HG02852 (cell line): Measurements from ENCODE around the gene NOS1AP.

Source experiments
- ATAC-seq: cut with Tn5 transposase; IDR thresholded peaks from one replicate; pipeline ENCODE4 v1.9.1; 2021; ENCODE audit warnings: mild to moderate bottlenecking, moderate library complexity; ENCODE audit not compliant: unreplicated experiment

The NOS1AP gene

DNA sequence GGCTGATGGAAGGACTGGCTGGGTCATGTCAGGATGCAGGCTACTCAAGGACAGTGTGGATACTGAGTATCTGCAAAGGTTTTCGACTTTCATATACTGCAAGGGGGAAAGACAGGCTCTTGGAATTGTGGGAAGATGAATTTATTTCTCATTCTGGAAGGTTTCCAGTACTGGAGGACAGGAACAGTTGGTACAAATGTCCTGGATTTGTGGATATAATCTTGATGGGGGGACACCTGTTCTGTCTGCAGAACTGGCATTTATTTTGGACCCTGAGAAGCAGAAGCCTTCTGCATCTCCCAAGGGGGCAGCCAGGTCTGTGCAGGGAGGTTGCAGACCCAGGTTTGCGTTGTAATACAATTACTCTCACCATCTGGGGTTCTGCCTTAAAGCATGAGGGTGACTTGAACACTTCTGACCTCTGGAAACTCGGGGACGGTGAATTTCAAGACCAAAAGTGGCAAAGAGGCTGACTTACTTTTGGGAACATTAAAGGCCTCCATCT is 65.8 kb downstream of the NOS1AP start:
- ATAC-seq: no peak

DNA sequence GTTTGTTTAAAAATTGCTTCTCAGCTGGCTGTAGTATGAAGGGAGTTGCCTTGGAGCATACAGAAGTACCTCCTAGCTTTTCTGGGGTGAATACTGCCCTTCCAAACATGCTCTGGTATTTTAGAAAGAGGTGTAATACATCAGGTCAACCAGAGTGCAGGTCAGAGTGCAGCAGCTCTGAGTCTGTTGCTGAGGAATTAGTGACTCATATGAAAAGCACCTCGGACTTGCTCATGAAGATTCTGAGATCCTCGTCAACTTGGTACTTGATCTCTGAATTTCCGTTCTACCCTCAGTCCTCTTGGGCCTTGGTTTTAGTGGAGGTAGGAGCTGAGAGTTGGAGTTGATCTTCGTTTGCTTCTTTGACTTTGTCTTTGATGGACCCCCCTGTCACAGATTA is 67.3 kb downstream of the NOS1AP start:
- ATAC-seq: no peak

DNA sequence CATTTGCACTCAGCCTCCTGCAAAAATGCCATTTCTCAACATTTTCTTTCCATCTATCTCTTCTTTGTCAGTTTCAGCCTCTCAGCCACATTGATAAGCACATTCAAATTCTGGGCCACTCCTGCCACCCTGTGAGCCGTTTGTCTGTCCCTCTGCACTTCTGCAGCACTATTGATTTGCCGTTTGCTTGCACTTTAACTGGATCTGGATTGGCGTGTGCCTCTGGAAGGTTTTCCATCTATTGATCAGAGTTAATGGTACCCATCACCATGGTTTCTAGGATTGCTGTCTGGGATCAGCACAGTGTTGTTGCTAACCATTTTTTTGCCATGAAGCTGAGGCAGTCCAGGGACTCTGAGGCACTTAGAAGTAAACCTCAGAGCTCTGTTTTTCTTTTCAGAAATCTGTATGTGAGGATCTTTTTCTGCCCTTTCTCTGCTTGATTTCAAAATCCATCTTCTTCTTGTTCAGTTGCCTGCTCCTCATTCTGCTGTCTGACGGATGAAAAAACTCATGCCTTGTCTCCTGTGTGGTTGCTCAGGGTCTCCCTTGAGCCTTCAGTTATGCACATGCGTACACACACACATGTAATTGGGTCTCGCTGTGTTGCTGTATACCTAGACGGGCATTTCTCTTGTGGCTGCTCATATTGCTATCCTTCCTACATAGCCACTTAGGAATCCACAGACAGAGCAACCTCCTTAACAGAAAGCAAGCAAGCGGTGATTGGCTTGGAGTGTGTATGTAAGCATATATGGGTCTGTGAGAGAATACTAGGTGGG is 67.9 kb downstream of the NOS1AP start:
- no peak for ATAC-seq

DNA sequence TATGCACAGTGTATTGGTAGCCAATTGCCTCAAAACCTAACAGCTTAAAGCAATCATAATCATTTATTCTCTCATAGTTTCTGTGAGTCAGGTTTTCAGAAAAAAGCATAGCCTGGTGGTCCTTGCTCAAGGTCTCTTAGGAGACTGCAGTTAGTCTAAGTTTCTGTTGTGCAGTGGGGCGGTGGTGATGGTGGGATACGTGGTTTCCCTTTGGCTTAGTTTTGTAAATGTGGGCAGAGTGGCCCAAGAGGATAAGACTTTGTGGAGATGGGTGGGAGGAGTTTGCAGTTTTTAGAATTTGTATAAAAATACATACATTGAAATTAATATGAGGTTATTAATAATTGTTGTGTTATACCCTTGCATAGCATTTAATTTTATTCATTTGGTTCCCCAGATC is 68.6 kb downstream of the NOS1AP start:
- no peak for ATAC-seq

DNA sequence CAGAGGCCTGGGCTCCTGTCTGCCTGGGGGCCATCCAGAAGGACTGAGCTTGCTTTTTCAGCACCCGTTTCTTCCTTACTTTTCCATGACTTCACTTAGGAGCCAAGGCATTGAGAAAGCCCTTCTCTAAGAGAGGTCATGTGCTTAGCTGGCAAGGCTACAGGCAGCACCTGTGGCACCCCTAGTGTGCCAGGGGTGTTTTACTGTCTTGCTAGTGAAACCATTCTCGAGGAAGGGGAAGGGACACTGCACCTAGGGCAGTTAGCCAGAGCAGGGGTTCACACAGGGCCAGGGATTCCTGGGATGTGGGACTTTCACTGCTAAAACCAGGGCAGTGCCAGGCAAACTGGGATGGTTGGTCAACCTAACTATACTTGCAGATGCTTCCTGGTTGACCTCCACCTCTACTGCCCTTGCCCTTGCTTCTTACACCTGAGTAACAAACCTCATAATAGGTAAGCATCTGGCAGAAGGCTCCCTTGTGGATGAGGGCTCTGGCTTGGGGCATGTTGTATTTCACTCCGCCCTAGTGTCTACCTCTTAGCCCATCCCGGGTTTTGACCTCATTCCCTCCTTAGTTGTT is 69.2 kb downstream of the NOS1AP start:
- no peak for ATAC-seq

DNA sequence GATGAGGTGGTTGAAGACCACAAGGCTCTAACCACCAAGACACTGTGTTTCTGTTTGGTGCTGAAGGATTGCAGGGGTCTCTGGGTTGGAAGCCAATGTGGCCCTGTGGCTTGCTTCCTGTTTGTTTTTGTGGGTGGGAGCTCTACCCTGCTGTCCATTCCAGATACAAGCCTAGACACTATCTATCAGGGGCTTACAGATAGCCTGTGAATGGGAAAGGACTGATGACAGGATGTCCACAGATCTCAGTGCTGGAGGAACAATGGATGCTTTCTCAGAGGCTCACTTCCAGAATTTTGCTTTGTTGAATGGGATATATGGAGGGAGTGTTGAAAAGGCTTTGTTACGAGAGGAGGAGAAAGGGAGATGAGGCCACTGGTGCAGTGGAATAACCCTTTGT is 69.7 kb downstream of the NOS1AP start:
- ATAC-seq: no peak

DNA sequence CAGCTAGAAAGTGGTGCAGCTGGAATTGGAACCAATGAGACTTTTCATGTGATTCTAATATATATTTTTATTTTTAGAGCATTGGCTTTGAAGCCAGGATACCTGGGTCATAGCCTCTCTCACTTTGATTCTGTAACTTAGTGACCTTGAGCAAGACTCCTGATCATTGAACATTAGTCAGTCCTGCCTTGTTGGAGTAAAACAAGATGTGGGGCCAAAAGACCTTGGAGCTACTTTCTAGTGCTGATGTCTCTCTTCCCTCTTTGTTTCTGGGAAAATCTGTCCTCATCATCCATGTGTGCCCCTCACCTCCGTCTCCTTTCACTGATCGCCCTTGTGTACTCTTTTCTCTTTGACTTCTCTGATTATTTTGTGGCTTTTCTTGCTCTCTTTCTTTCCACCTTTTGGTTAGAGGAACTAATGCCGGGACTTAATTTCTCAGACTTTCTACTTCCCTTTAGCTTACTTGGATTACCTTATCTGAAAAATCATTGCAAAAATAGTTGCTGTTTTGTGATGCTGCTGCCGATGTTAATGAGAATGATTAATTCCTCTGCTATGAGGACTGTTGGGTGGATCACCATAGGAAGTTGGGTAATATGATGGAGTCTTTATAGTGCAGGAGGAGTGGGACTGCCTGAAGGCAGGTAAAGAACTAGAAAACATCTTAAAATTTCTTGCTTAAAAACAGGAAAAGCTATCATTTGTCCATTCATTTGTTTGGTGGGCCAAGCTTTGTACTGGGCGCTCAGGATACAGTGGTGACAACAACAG is 72.0 kb downstream of the NOS1AP start:
- ATAC-seq: no peak

DNA sequence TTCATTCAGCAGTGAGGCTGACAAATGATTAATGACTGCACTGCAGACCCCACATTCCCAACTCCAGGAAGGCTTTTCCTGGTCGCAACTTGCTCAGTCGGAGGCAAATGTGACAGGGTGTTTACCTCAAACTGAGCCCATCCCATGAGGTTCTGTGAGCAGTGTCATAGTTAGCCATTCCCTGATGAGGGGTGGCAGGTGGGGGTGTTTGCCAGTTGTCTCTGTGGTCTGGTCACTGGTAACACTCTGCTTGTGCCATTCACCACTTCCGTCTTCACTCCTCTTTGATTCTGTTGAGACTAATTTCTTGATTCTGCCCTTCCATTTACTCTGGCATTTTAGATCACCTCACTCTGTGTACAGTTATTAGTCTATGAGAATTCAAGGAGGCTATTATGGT is 73.5 kb downstream of the NOS1AP start:
- no peak for ATAC-seq

DNA sequence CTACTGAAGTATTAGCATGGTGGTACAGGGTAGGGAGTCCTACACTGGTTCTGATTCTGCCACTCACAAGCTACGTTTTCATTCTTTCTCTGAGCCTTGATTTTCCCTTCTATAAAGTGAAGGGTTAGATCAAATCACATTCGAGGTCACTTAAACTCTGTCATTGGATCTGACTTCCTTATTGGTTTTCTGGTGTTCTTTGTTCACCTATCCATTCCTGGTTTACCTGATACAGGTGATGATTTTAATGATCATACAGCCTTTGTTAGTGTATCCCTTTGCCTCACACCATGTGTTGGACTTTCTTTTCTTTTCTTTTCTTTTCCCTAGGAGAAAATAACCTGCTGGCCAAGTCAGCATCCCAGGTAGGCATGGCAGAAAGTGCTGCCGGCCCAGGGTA is 74.8 kb downstream of the NOS1AP start:
- ATAC-seq: no peak

DNA sequence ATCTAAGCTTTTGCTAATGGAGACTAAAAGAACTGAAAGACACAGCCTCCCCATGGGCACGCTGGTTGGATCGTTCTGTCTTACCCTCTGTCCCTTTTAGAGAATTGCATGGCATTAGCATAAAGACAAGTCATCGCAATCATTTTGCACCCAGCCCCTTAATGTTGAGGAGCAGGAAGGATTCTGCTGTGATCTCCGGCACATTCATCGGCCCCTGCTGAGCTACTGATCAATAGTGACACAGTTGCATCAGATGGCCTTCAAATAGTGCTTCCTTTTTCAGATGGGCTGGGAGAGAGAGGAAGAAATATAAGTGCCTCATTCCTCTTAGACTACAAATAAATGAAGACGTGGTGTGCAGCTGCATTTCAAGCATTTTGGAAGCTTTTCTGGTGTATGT is 75.4 kb downstream of the NOS1AP start:
- no peak for ATAC-seq

DNA sequence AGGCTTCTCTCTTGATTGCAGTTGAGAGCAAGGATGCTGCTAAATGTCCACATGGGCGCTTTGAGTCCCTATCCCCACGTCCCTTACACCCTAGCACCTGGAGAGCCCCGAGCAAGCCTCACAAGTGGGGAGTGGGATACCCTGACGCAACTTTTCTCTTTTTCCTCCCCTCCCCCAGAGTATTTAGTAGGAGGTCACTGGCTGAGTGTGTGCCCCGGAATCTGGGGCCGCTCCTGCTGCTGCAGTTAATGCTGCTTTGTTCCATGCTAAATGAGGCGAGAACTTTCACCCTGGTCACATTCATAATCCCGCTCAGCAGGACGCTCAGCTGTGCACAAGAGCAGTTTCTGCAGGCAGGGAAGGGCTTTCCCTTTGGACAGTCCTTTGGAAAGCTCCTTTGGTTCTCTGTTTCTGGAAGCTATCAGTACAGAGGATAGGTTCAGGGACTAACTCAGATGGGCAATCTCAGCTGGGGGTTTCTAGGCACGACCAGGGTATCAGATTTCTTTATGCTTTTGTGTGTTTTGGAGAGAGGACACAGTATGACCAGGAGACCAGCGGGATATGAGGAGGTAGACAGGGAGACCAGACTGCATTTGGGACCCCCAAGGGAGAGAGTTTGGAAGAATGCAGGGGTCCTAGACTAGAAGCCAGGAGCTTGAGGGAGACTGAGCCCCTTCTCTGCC is 75.9 kb downstream of the NOS1AP start:
- no peak for ATAC-seq

DNA sequence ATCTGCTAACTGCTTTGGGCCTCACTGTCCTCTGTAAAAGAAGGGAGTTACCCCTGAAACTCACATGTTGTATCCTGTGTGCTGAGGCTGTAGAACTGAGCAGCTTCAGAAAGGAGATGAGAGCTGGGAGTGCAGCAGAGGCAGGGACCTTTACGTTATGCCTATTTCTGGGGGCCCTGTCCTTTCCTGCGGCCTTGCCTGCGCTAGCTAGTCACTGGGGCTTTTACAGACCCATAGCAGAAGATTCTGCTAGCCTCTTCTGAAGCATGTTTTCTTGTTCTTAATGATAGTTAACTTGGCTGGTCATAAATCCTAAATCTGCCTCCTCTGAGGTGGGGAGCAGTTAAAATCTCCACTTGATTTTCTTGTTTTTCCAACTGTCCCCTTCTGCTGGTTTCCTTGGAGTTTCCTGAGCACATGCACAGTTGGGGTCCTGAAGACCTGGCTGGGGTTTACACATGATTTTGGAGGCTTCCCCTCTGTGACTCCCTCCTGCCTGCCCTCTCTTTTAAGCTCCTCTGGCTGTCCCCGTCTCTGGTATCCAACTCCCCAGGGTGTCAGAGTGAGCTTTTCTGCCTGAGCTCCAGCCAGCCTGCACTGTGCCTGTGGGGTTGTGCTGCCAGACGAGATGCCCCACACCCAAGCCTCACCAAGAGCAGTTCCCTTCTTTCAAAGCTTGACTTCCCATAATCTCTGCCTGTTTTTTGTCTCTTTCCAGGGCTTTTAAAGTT is 76.6 kb downstream of the NOS1AP start:
- no peak for ATAC-seq

DNA sequence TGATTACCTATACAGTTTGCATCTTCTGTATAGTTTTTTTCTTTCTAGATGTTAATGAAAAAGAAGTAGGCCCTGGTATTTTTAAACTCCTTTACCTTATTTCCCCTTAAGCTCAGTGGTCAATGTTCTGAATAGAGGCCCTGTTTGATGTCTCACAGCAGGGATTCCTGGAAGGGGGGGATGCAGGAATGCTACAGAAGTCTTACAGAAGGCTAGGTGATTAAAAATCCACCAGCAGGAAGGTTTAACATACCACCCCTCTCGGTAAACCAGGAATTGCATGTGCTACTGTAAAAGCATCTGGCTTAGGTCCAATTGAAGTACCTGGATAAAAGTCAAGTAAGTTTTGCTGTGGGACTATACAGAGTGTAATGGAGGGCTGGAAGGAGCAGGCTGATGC is 78.3 kb downstream of the NOS1AP start:
- no peak for ATAC-seq

DNA sequence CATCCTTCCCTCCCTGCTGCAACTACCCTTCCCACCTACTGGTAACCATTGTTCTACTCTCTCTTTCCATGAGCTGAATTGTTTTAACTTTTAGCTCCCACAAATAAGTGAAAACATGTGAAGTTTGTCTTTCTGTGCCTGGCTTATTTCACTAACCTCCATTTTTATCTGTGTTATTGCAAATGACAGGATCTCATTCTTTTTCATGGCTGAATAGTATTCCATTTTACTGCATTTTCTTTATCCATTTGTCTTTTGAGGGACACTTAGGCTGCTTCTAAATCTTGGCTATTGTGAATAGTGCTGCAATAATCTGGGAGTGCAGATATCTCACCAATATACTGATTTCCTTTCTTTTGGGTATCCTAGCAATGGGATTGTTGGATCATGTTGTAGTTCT is 80.6 kb downstream of the NOS1AP start:
- ATAC-seq: no peak

DNA sequence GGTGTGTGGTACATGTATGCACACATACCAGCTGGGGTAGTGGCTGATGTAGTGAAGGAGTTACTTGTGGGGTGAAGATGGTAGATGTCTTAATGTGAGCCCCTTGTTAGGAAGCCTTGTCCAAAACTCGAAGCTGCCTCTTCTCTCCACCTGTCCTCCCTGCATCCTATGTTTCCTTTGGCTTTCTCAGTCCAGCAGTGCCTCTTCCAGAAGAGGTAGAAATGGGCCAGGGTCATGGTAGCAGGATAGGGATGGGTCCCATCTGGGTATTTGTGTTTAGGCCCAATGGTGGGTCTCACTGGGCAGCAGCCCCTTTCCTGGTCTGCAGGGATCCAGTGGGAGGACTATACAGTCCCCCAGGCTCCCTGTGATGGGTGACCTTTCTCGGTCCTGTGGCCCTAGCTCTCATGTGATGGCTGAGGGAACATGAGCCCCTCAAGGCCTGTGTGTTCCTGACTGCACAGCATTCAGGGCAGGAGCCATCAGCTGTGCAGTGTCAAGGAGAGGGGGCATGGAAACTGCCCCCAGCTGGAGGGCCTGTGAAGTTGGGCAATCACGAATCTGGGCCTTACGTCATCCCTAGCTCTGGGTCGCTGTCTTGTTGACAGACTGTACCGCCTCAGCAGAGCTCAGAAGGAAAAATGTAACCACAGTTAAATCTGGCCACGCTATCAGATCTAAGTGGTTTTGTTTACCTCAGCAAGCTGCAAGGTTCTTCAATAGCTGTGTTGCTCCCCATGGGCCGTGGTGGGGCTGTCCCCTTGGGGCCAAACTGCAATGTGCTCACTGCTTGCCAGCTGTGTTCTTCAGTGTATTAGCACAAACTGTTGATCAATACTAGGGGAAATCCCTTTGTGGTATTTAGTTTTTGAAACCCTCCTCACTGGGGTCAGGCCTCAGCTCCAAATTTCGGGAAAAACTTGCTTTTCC is 82.7 kb downstream of the NOS1AP start:
- peak; percentile 75 for ATAC-seq

DNA sequence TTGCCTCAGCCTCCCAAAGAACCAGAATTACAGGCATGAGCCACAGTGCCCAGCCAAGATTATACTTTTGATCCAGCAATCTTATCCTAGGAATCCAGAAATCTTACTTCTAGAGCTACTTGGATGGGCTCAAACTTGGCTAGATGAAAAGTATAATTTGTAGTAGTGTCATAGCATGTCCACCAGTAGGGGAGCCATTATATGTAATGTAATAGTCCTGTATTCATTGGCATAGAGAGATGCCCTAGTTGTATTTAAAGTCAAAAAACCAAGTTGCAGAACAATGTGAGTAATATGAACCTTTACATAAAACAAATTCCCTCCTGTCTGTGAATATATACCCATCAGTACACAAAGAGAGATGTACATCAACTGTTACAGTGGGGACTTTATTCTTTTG is 83.9 kb downstream of the NOS1AP start:
- ATAC-seq: no peak

DNA sequence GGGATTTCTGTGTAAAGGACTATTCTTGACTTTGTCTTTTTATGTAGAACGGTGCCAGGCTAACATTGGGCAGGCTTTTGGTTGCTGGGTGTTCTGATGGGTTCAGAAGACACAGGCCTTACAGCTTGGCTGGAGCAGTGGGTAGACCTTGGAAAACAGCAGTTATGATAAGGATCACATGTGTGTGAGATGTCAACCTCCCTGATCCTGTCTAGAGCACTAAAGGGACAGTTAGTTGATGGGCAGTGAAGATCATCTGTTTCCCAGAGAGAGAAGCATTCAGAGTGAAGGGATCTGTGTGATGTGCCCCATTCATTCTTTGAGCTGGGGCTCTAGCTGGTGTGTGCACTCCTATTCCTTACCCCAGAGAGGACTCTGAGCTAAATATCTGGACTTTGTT is 88.0 kb downstream of the NOS1AP start:
- ATAC-seq: no peak

DNA sequence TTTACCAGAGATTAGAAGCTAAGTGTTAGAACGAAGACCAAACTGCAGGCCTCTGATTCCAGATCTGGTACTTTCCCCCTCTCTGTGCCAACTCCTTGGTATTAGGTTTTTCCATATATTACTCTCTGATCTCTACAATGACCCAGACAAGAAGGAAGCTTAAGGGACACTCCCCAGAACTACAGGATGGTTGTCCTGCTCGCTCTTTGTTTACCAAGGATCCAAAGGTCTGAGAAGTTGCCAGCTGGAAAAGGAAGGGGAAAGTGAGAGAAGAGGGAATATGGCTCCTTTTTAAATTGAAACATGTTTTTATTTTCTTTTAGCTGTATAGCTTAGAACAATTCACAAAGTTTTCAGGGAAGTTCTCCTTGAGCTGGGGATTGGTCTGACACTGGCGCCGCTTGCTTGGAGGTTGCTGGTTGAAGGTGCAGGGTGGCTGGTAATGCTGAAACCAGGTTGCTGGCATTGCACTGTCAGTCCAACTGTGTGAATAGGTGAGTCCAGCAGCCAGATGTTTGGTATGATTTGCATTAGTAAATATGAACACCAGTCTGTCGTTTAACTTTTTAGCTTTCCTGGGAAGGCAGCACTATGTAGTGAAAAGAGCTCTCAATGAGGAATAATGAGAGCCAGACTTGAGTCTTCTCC is 89.3 kb downstream of the NOS1AP start:
- no peak for ATAC-seq

DNA sequence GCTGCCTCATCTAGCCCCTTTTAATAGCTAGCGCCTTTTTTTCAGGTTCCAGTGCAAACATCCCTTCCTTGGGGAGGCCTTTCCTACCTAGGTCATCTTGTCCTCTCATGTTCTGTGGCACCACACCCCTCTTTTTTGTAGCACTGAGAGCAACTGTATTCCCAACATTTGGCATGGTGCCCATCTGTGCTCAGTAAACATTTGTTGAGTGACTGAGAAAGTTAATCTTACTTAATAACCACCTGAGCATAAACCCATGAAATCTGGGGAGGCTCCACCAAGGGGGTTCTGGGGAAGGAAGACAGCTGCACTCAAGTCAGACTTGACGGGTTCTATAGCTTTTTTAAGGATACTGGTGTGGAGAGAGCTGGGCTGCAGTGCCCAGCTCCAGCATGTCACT is 90.0 kb downstream of the NOS1AP start:
- ATAC-seq: no peak
